HepG2 (cell line): Measurements from ENCODE around the gene YBX2. TPM values are rescaled to one million over a fixed set of nuclear protein-coding genes. Genes with fewer than 3 reads are reported as not detected.

Experiments
- DZIP1 ChIP-seq: sonication (generic); formaldehyde crosslinking; IDR thresholded peaks from 2 replicates; pipeline ENCODE4 v1.5.0; 2020; ENCODE audit warnings: mild to moderate bottlenecking, missing genetic modification reagents
- E2F1 ChIP-seq: sonication (generic); formaldehyde crosslinking; IDR thresholded peaks from 2 replicates; pipeline ENCODE4 v1.5.0; 2020; ENCODE audit warnings: missing genetic modification reagents
- IRF9 ChIP-seq: sonication (generic); formaldehyde crosslinking; IDR thresholded peaks from 2 replicates; pipeline ENCODE4 v1.8.0; 2022; ENCODE audit warnings: missing genetic modification reagents, mild to moderate bottlenecking, borderline replicate concordance
- JDP2 ChIP-seq: sonication (generic); formaldehyde crosslinking; IDR thresholded peaks from 2 replicates; pipeline ENCODE4 v1.8.1; 2022; ENCODE audit warnings: missing genetic modification reagents, borderline replicate concordance
- PATZ1 ChIP-seq: sonication (generic); formaldehyde crosslinking; IDR thresholded peaks from 2 replicates; pipeline ENCODE4 v1.4.0; 2020; ENCODE audit warnings: missing genetic modification reagents
- RAD51 ChIP-seq: fragments of 450-650 bp; IDR thresholded peaks from 2 replicates; pipeline ENCODE4 v1.6.1; 2016; ENCODE audit warnings: borderline replicate concordance
- REPIN1 ChIP-seq: sonication (generic); formaldehyde crosslinking; IDR thresholded peaks from 2 replicates; pipeline ENCODE4 v1.8.0; 2022; ENCODE audit warnings: missing genetic modification reagents, low read depth, mild to moderate bottlenecking, borderline replicate concordance
- RERE ChIP-seq: IDR thresholded peaks from 2 replicates; pipeline ENCODE4 v1.6.1; 2016; ENCODE audit warnings: low read depth, missing genetic modification reagents, missing compliant biosample characterization
- RFX1 ChIP-seq: fragments of 450-650 bp; IDR thresholded peaks from 2 replicates; pipeline ENCODE4 v1.6.1; 2017
- ZBTB38 ChIP-seq: sonication (generic); formaldehyde crosslinking; IDR thresholded peaks from 2 replicates; pipeline ENCODE4 v1.5.1; 2020; ENCODE audit warnings: mild to moderate bottlenecking, missing genetic modification reagents
- ZNF234 ChIP-seq: sonication (generic); formaldehyde crosslinking; conservative IDR thresholded peaks from 2 replicates; pipeline ENCODE4 v1.5.1; 2020; ENCODE audit warnings: mild to moderate bottlenecking, missing genetic modification reagents
- ZNF331 ChIP-seq: sonication (generic); formaldehyde crosslinking; IDR thresholded peaks from 2 replicates; pipeline ENCODE4 v1.4.0; 2020; ENCODE audit warnings: missing genetic modification reagents
- ZNF552 ChIP-seq: sonication (generic); formaldehyde crosslinking; IDR thresholded peaks from 2 replicates; pipeline ENCODE4 v1.9.0; 2022; ENCODE audit warnings: missing genetic modification reagents, mild to moderate bottlenecking, borderline replicate concordance
- ZNF556 ChIP-seq: sonication (generic); formaldehyde crosslinking; IDR thresholded peaks from 2 replicates; pipeline ENCODE4 v1.4.0; 2020; ENCODE audit warnings: mild to moderate bottlenecking, missing genetic modification reagents, borderline replicate concordance
- ZNF75D ChIP-seq: sonication (generic); formaldehyde crosslinking; IDR thresholded peaks from 2 replicates; pipeline ENCODE4 v1.8.1; 2023; ENCODE audit warnings: missing genetic modification reagents, mild to moderate bottlenecking, borderline replicate concordance
- ZNF788 ChIP-seq: sonication (generic); formaldehyde crosslinking; IDR thresholded peaks from 2 replicates; pipeline ENCODE4 v1.5.0; 2020; ENCODE audit warnings: mild to moderate bottlenecking, missing genetic modification reagents, borderline replicate concordance
- polyA plus RNA-seq, 8 experiments: library from polyadenylated mRNA; depleted of rRNA in 3 of 8; stranded (reverse) in 7 of 8; unstranded in 1 of 8; fragments of >200 nt; fragmentation: Illumina TruSeq in 4 of 8; extraction: Trizol in 4 of 8; gene quantifications; 2 replicates each; pipeline versions ENCODE4 v1.2.1 to v1.2.3, GENCODE V29; 2011 to 2016; ENCODE audit warnings: low read depth in 4 of 8, missing spikeins in 1 of 8, mixed read lengths in 1 of 8; ENCODE audit not compliant: insufficient read depth in 1 of 8
- total RNA-seq, 5 experiments: library from RNA; depleted of rRNA; stranded (reverse); fragments of >200 nt; fragmentation: Illumina TruSeq; extraction: Trizol; gene quantifications; 2 replicates each; pipeline ENCODE4 v1.2.3, GENCODE V29; 2016; ENCODE audit warnings: low read depth in 1 of 5

The YBX2 gene
- total and polyA plus RNA-seq, 2 of the 13 experiments (the other 11 are each of a cell fraction or from before 2014, with no cell fraction given) = 0.12 to 0.22 TPM

GRCh38 chr17:7242717-7243452, 51.6 kb downstream of the YBX2 start (continued):
- TF ChIP-seq IRF9 (CRISPR knock-in tag) (peak; percentile 83), RFX1 (no peak), ZNF75D (CRISPR knock-in tag) (no peak), RAD51 (peak; percentile 97), E2F1 (CRISPR knock-in tag) (peak; percentile 44; the same call in 1 of the 2 replicates), RERE (CRISPR knock-in tag) (0 out of 2 replicates have a peak, but pooled peaks have one; percentile 48), ZNF556 (CRISPR knock-in tag) (peak; percentile 44), ZBTB38 (CRISPR knock-in tag) (peak; percentile 73; the same call in 1 of the 2 replicates), REPIN1 (CRISPR knock-in tag) (no peak), PATZ1 (CRISPR knock-in tag) (peak; percentile 97), ZNF788 (CRISPR knock-in tag) (peak; percentile 66; the same call in 1 of the 2 replicates), ZNF331 (CRISPR knock-in tag) (peak; percentile 49; the same call in 1 of the 2 replicates), ZNF552 (CRISPR knock-in tag) (no peak), DZIP1 (CRISPR knock-in tag) (0 out of 2 replicates have a peak, but pooled peaks have one; percentile 43), JDP2 (CRISPR knock-in tag) (no peak; the same call in 1 of the 2 replicates), ZNF234 (CRISPR knock-in tag) (no peak)
